H1 (cell line): ENCODE data around the gene BRD4. TPM values are rescaled to one million over a fixed set of nuclear protein-coding genes. Genes with fewer than 3 reads are reported as not detected.

Experiments
- GABPA ChIP-seq: IDR thresholded peaks from 2 replicates; pipeline ENCODE4 v1.6.1; 2011; ENCODE audit warnings: mild to moderate bottlenecking, low read length, moderate library complexity, borderline replicate concordance; ENCODE audit not compliant: insufficient read depth
- PHF8 ChIP-seq: fragments of 200-600 bp; sonication (generic); conservative IDR thresholded peaks from 2 replicates; pipeline ENCODE4 v1.7.1; 2012; ENCODE audit warnings: low read depth, mild to moderate bottlenecking, inconsistent platforms, low read length, moderate library complexity
- polyA plus RNA-seq, 7 experiments: library from polyadenylated mRNA; depleted of rRNA in 3 of 7; stranded (reverse) in 5 of 7; unstranded in 2 of 7; fragments of >200 nt in 5 of 7; fragments of 200-250 nt in 2 of 7; gene quantifications; 1 replicate in 5 of 7; 2 replicates in 1 of 7; 4 replicates in 1 of 7; pipeline versions ENCODE4 v1.2.1 to v1.2.3, GENCODE V29; 2011 to 2013; ENCODE audit warnings: missing spikeins in 2 of 7, mixed read lengths in 2 of 7
- total RNA-seq: library from RNA; stranded (reverse); fragmentation: NEBNext Ultra II Directional; extraction: Animal tissue kit (Norgen Biotek cat#: 25700); gene quantifications from 2 replicates; pipeline ENCODE4 v1.2.1, GENCODE V29; 2021

Gene BRD4
- total and polyA plus RNA-seq, 2 of the 8 experiments (the other 6 are each of a cell fraction or from before 2014, with no cell fraction given): 14.1 to 146 TPM

DNA sequence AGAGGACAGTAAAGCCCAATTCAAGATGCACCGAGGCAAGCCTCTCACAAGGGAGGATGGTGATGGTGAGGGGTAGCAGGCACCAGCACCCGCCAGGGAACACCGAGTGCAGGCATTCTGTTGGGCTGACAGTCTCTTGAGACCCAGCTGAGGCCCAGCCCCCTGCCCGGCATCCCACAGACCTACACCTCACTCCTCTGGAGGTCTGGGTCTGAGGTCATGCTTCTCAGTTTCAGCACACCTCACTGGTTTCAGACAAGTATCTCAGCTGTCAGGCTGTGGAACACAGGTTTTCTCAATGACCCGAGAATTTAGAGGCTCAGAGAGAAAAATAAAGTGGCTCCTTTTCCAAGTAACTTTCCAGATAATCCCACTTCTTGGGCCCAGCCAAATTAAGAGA, 72.4 kb downstream of the BRD4 start (continued):
- TF ChIP-seq GABPA (no peak), PHF8 (no peak)
